ENCODE results near the gene CRTC1.

GRCh38 chr19:18719541-18719940 lies 36.1 kb downstream of the CRTC1 start:
- TF ChIP-seq CTCF (IDR thresholded peaks at IDR 0.05; ENCODE audit: poor library complexity) (no peak), EZH2 (IDR thresholded peaks at IDR 0.05; ENCODE audit: borderline replicate concordance) (no peak)
